ENCODE measurements around the gene ARX.

The ARX gene

GRCh38 chrX:25002661-25003020 is 13.1 kb downstream of the ARX start:
- in situ Hi-C loops (cut with HindIII; ENCODE audit: low sequenced_read_pairs) = no loop called here

- in situ Hi-C loops (cut with HindIII; ENCODE audit: low sequenced_read_pairs) = no loop called here
These were observed 13.7 kb downstream of the ARX start for GRCh38 chrX:25001808-25002660.

- in situ Hi-C loops (cut with HindIII; ENCODE audit: low sequenced_read_pairs) = no loop called here
These were observed 16.3 kb downstream of the ARX start for GRCh38 chrX:24999511-24999910.

GRCh38 chrX:24996096-24996709 is 19.6 kb downstream of the ARX start:
- in situ Hi-C loops (cut with HindIII; ENCODE audit: low sequenced_read_pairs) = no loop called here

GRCh38 chrX:24993879-24994278 is 21.9 kb downstream of the ARX start:
- in situ Hi-C loops (cut with HindIII; ENCODE audit: low sequenced_read_pairs) = no loop called here

GRCh38 chrX:24990535-24990934 is 25.2 kb downstream of the ARX start:
- in situ Hi-C loops (cut with HindIII; ENCODE audit: low sequenced_read_pairs) = no loop called here

- in situ Hi-C loops (cut with HindIII; ENCODE audit: low sequenced_read_pairs) = no loop called here
These were observed 27.5 kb downstream of the ARX start for GRCh38 chrX:24988314-24988713.

- in situ Hi-C loops (cut with HindIII; ENCODE audit: low sequenced_read_pairs) = no loop called here
These were observed 28.0 kb downstream of the ARX start for GRCh38 chrX:24987731-24988130.

GRCh38 chrX:24985120-24985519 is 30.6 kb downstream of the ARX start:
- in situ Hi-C loops (cut with HindIII; ENCODE audit: low sequenced_read_pairs) = no loop called here

- in situ Hi-C loops (cut with HindIII; ENCODE audit: low sequenced_read_pairs) = no loop called here
These were observed 31.8 kb downstream of the ARX start for GRCh38 chrX:24983931-24984330.

GRCh38 chrX:24982306-24982965 is 33.3 kb downstream of the ARX start:
- in situ Hi-C loops (cut with HindIII; ENCODE audit: low sequenced_read_pairs) = no loop called here

GRCh38 chrX:24981030-24981429 is 34.7 kb downstream of the ARX start:
- in situ Hi-C loops (cut with HindIII; ENCODE audit: low sequenced_read_pairs) = no loop called here

GRCh38 chrX:24979081-24979480 is 36.7 kb downstream of the ARX start:
- in situ Hi-C loops (cut with HindIII; ENCODE audit: low sequenced_read_pairs) = no loop called here

GRCh38 chrX:24969812-24970211 is 46.0 kb downstream of the ARX start:
- in situ Hi-C loops (cut with HindIII; ENCODE audit: low sequenced_read_pairs) = no loop called here

GRCh38 chrX:24965372-24965771 is 50.4 kb downstream of the ARX start:
- in situ Hi-C loops (cut with HindIII; ENCODE audit: low sequenced_read_pairs) = no loop called here

- in situ Hi-C loops (cut with HindIII; ENCODE audit: low sequenced_read_pairs) = no loop called here
These were observed 51.9 kb downstream of the ARX start for GRCh38 chrX:24963823-24964222.

GRCh38 chrX:24961809-24962208 is 54.0 kb downstream of the ARX start:
- in situ Hi-C loops (cut with HindIII; ENCODE audit: low sequenced_read_pairs) = no loop called here

- in situ Hi-C loops (cut with HindIII; ENCODE audit: low sequenced_read_pairs) = no loop called here
These were observed 58.9 kb downstream of the ARX start for GRCh38 chrX:24956828-24957227.

GRCh38 chrX:24955372-24955930 is 60.3 kb downstream of the ARX start:
- in situ Hi-C loops (cut with HindIII; ENCODE audit: low sequenced_read_pairs) = no loop called here

GRCh38 chrX:24954732-24955131 is 61.0 kb downstream of the ARX start:
- in situ Hi-C loops (cut with HindIII; ENCODE audit: low sequenced_read_pairs) = no loop called here
